PFSK-1 (cell line): ENCODE measurements around the gene DIABLO.

Experiments
- FOXP2 ChIP-seq: optimal IDR thresholded peaks from 2 replicates; pipeline ENCODE3; 2011; ENCODE audit warnings: borderline replicate concordance, control low read depth, inconsistent platforms; ENCODE audit not compliant: insufficient read depth; ENCODE audit errors: extremely low read length, extremely low read depth
- POLR2AphosphoS5 ChIP-seq: IDR thresholded peaks from 2 replicates; pipeline ENCODE4 v1.6.1; 2012; ENCODE audit warnings: low read depth, mild to moderate bottlenecking, control low read depth, low read length, moderate library complexity
- REST ChIP-seq, 2 experiments: IDR thresholded peaks; 2 replicates each; pipeline versions ENCODE4 v1.6.1 to v1.8.0; 2011 to 2012; ENCODE audit warnings: low read depth in 2 of 2, low read length in 2 of 2, control low read depth in 1 of 2, inconsistent platforms in 1 of 2, mild to moderate bottlenecking in 1 of 2, moderate library complexity in 1 of 2; ENCODE audit not compliant: insufficient read depth in 1 of 2
- SIN3A ChIP-seq: IDR thresholded peaks from 2 replicates; pipeline ENCODE4 v1.6.1; 2012; ENCODE audit warnings: mild to moderate bottlenecking, low read length, moderate library complexity, borderline replicate concordance; ENCODE audit not compliant: insufficient read depth

GRCh38 chr12:122243965-122244364, 18.1 kb upstream of the DIABLO start:
- TF ChIP-seq SIN3A: no peak
- TF ChIP-seq POLR2AphosphoS5: no peak
- TF ChIP-seq FOXP2: no peak
- no peak for TF ChIP-seq REST (IDR thresholded peaks at IDR 0.05; ENCODE audit: insufficient read depth in 1 of 2, low read depth in 2 of 2, low read length in 2 of 2)
